Myocyte (in vitro differentiated cells): ENCODE data around the gene CDK2. TPM values are rescaled to one million over a fixed set of nuclear protein-coding genes. Genes with fewer than 3 reads are reported as not detected.
"Not testable (repeated sequence)": the region's sequence is repeated elsewhere in the genome, so short reads cannot be mapped to it uniquely, and the experiment has no call there.

Source experiments
- DNase-seq: peaks from one replicate; pipeline ENCODE4 v3.0.0-alpha.2; 2012; ENCODE audit warnings: low read depth
- total RNA-seq: library from RNA; depleted of rRNA; stranded (reverse); fragments of >200 nt; gene quantifications from 2 replicates; pipeline ENCODE4 v1.2.3, GENCODE V29; 2014

CDK2 gene
- total RNA-seq, 1 donor from 2014 or later: 9.5 TPM

DNA sequence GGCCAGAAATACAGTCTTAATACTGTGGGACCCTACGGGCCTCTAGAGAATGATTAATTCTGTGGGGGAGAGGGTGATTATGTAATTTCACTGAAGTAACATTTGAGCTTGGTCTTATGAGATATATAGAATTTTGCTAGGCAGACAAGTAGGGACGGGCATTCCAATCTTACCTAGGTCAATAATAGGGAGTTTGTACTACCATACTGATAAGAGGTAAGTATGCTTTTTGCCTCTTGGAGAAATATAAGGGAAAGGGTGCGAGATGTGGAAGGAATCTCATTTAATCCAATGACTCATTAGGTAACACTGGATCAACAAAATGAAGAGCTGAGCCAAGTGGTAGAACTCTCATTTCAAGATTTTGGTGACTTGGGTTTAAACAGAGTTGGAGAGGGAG, 12.4 kb downstream of the CDK2 start:
- DNase-seq: no peak

DNA sequence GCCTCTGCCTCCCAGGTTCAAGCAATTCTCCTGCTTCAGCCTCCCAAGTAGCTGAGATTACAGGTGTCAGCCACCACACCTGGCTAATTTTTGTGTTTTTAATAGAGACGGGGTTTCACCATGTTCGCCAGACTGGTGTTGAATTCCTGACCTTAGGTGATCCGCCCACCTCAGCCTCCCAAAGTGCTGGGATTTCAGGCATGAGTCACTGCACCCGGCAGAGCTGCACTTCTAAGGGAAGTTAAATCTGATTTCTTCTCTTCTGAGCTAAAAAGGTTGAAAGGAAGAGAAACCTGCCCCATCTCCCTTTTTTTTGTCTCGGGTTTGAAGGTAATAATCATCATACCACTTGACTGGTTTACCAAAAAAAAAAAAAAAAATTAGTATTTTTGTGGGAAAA, 15.3 kb downstream of the CDK2 start:
- not testable (repeated sequence) for DNase-seq

GRCh38 chr12:55982319-55982936, 15.8 kb downstream of the CDK2 start:
- no peak for DNase-seq

DNA sequence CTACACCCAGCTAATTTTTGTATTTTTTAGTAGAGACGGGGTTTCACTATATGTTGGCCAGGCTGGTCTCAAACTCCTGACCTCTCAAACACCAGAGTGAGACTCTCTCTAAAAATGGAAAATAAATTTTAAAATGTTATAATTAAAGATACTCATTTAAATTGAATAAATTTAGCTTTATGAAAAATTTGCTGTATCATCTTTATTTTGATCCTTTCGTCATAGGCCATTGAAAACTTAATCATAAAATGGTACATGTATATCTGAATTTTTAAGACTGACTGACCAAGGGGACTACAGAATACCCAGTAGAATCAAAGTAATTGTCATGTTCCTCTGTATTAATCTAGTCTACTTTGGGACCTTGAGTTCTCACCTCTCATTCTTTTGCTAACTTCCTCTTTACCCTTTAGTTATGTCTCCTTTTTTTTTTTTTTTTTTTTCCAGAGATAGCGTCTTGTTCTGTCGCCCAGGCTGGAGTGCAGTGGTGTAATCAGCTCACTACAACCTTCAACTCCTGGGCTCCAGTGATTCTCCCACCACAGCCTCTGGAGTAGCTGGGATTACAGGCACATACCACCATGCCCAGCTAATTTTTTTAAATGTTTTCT, 16.7 kb downstream of the CDK2 start:
- DNase-seq: no peak

- DNase-seq: no peak
These were observed 18.2 kb downstream of the CDK2 start for GRCh38 chr12:55984861-55985260.

DNA sequence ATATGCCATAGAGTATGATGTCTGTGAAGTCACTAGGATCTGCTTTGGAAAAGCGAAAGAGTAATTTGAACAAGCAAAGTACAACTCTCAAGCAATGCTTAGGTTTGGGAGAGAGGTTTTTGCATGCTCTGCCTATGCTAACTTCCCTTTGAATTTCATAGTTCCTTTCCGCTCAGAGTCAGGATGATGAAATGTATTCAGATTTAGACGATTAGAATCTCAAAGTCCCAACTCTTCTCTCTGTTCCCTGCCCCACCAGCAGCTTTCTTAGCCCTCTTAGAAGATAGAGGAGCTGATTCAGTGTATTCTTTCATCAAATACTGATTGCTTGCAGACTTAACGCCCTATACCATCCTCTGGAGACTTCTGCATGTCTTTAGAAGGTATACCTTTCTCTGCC, 18.7 kb downstream of the CDK2 start:
- DNase-seq: no peak

- not testable (repeated sequence) for DNase-seq
These were observed 19.3 kb downstream of the CDK2 start for GRCh38 chr12:55985976-55986375.

GRCh38 chr12:55991110-55991509, 24.5 kb downstream of the CDK2 start:
- DNase-seq: no peak

GRCh38 chr12:55993230-55993853, 26.7 kb downstream of the CDK2 start:
- DNase-seq: no peak

- no peak for DNase-seq
These were observed 28.7 kb downstream of the CDK2 start for GRCh38 chr12:55995366-55995765.

DNA sequence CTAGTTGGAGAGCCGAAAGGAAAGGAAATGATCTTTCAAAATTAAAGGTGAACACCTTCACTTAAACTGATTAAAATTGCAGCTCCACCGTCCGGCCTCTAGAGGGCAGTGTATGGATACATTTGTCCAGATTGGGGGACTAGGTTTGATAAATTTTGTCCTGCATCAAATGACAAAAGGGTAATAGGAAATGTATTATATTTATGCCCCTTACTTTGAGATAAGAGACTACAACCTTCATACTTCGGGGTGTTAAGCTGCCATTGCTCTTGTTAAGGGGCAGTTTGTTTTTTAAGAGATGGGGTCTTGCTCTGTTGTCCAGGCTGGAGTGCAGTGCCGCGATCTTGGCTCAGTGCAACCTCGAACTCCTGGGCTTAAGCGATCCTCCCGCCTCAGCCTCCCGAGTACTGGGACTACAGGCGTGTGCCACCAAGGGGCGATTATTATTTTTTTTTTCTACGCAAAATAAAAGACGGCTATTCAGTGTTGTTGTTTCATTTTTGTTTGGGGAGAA, 29.6 kb downstream of the CDK2 start:
- DNase-seq: peak; percentile 75

DNA sequence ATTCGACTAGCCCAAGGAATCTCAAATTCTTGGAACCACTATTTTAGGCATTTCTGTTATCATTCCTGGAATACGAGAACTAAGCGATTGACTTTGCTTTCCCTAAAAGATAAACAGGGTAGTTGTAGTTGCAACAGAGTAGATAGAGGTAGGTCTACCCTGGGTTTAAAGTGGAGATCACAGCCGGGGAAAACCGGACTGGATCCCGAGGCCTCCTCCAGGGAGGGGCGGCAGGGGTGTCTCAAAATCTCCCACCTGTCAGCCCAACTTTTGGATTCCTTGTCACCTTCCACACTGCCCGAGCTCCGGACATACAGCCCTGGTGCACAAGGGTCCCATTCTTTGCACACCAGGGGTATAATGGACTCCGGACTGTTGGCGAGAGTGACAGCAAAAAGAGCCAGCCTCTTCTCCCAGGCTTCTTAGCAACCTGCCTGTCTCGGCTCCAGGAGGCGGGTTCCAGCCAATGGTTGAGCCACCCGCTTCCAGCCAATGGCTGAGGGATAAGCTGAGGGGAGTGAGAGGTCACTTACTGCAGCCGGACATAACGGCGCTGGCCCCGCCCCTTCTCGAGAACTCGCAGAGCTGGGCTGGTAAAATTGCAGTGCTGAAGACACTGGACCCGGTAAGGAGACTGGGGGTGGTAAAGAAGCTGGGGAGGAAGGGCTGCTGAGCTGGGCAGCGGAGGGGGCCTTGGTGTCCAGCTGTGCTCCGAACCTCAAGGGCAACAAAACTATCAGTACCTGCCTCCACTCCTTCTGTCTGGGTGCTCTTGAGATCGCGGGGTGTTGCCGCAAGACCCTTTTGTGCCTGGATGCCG, 30.3 kb downstream of the CDK2 start, which contains the start of gene SUOX:
TSS of gene SUOX (plus strand) at position 562 of the 820 bp plus-strand sequence. CDS start 4,946 bp downstream, outside the sequence.
- peak; percentile 98 for DNase-seq

GRCh38 chr12:55997535-55997859, 30.9 kb downstream of the CDK2 start:
- no peak for DNase-seq

GRCh38 chr12:55999522-55999921, 32.9 kb downstream of the CDK2 start:
- not testable (repeated sequence) for DNase-seq

GRCh38 chr12:55999999-56000540, 33.4 kb downstream of the CDK2 start:
- not testable (repeated sequence) for DNase-seq

DNA sequence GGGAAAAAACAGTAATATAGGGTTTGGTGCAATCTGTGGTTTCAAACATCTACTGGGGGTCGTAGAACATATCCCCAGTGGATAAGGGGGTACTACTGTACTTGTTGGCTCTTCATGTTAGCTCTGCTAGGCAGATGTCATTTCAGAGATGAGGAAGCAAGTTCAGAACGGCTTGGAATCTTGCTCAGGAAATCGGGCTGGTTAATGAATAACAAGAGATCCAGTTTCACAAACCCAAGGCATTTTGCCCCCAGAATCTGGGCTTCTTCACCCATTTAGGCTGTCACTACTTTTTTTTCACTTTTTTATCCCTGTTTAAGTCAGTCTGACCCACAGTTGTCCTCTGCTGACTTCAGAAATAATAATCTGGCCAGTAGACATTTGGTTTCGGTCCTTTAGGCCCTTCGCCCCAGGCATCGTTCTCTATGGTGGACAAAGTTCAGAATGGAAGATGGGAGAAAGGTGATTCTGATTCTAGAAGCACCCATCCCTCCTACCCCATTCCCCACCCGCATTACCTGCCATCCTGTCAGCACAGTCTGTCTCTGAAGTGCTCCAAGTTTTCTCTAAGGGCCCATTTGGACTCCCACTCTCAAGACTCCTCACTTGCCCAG, 35.0 kb downstream of the CDK2 start:
- no peak for DNase-seq

- DNase-seq: not testable (repeated sequence)
These were observed 36.7 kb downstream of the CDK2 start for GRCh38 chr12:56003376-56003775.

DNA sequence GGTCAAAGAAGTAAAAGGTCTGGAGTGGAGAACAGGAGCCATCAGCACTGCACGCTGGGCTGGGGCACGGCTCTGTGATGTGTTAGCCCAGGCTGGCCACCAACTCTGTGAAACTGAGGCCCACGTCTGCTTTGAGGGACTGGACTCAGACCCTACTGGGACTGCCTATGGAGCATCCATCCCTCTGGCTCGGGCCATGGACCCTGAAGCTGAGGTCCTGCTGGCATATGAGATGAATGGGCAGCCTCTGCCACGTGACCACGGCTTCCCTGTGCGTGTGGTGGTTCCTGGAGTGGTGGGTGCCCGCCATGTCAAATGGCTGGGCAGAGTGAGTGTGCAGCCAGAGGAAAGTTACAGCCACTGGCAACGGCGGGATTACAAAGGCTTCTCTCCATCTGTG, 37.6 kb downstream of the CDK2 start:
- DNase-seq: no peak

DNA sequence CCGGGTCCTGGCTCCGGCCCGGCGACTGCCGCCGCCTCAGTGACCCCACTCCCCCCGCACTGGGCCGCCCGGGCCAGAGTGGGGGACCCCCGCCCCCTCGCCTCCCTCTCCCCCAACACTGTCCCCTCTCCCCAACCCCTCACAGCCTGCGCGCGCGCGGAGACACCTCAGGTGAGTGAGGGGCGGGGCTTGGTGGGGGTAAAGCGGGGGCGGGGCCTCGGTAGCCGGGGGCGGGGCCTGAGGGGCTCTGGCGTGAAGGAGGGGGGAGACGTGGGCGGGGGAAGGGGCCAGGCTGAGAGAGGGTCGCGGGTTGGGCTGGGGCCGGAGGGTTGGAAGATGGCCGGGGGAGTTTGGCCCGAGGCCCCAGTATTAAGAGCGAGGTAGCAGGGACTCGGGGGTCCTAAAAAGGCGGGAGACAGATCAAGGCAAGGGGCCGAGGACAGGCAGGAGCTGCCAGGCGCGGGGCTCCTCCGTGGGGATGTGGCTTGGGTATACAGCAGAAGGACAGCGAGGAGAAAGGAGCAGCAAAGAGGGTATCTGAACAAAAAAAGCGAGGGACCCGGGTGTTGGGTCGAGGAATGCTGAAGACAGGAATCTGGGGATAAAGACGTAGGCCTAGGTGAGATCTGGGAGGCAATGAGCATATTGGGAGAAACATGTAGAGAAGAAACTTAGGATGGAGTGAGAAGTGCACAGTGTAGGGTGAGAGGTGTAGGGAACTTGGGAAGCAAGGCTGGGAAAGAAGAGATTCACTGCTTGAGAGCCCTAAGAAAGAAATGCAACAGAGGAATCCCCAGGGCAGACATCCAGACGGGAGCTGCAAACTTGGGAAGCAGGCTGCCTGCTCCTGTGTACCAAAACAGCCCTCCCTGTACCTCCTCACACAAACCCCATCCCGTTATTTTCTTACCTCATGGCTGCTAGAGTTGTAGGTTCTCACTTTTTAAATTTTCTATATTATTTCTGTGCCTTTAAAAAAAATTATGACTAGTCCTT, 41.2 kb downstream of the CDK2 start:
- DNase-seq: peak; percentile 17

GRCh38 chr12:56010111-56010570, 43.5 kb downstream of the CDK2 start:
- DNase-seq: no peak
